Progenitor cell of endocrine pancreas (in vitro differentiated cells): ENCODE results near the gene HOXB3. TPM values are rescaled to one million over a fixed set of nuclear protein-coding genes. Genes with fewer than 3 reads are reported as not detected.
"Not testable (repeated sequence)": the region's sequence is repeated elsewhere in the genome, so short reads cannot be mapped to it uniquely, and the experiment has no call there.

Experiments used
- DNase-seq: peaks from one replicate; pipeline ENCODE4 v3.0.0; 2021; ENCODE audit warnings: low spot score; ENCODE audit not compliant: unreplicated experiment
- H3K27ac Mint-ChIP-seq: 2 replicates; pipeline ENCODE4 v1.8.0; 2021; ENCODE audit warnings: mild to moderate bottlenecking, moderate library complexity, mixed read lengths
- H3K27me3 Mint-ChIP-seq: 2 replicates; pipeline ENCODE4 v1.8.0; 2021; ENCODE audit warnings: mixed read lengths
- H3K36me3 Mint-ChIP-seq: 2 replicates; pipeline ENCODE4 v1.8.0; 2022; ENCODE audit warnings: mixed read lengths; ENCODE audit not compliant: insufficient read depth
- H3K4me1 Mint-ChIP-seq: 2 replicates; pipeline ENCODE4 v1.8.0; 2021; ENCODE audit warnings: low read depth, mixed read lengths
- H3K4me3 Mint-ChIP-seq: 2 replicates; pipeline ENCODE4 v1.8.0; 2021; ENCODE audit warnings: low read depth, mild to moderate bottlenecking, moderate library complexity, mixed read lengths
- H3K9me3 Mint-ChIP-seq: 2 replicates; pipeline ENCODE4 v1.8.0; 2021; ENCODE audit warnings: low read depth, mixed read lengths
- CTCF ChIP-seq: fragments of 200-600 bp; sonication (generic); IDR thresholded peaks from one replicate; pipeline ENCODE4 v1.5.0; 2021; ENCODE audit warnings: antibody characterized with exemption, mild to moderate bottlenecking; ENCODE audit not compliant: unreplicated experiment
- total RNA-seq: library from RNA; stranded (reverse); gene quantifications from 2 replicates; pipeline ENCODE4 v1.2.1, GENCODE V29; 2021

The HOXB3 gene
- total RNA-seq, 1 donor from 2014 or later: 19.4 TPM

GRCh38 chr17:48541577-48542113 is 48.4 kb downstream of the HOXB3 start:
- H3K9me3 Mint-ChIP-seq: no peaks in the 10 kb centered on the region
- no peak for DNase-seq
- TF ChIP-seq CTCF: no peak
- peak overlapping the region; percentile 95 for H3K27ac Mint-ChIP-seq
- H3K4me3 Mint-ChIP-seq: peak overlapping the region; percentile 81
- peaks cover 29% of the 10 kb centered on the region for H3K4me1 Mint-ChIP-seq
- peaks cover 73% of the 10 kb centered on the region for H3K27me3 Mint-ChIP-seq
- H3K36me3 Mint-ChIP-seq: peaks cover 4% of the 10 kb centered on the region

GRCh38 chr17:48541036-48541576 is 48.9 kb downstream of the HOXB3 start:
- H3K4me3 Mint-ChIP-seq: peak overlapping the region; percentile 81
- no peak for TF ChIP-seq CTCF
- no peak for DNase-seq
- peaks cover 4% of the 10 kb centered on the region for H3K36me3 Mint-ChIP-seq
- no peaks in the 10 kb centered on the region for H3K9me3 Mint-ChIP-seq
- H3K27ac Mint-ChIP-seq: peak overlapping the region; percentile 88
- peaks cover 23% of the 10 kb centered on the region for H3K4me1 Mint-ChIP-seq
- H3K27me3 Mint-ChIP-seq: peaks cover 69% of the 10 kb centered on the region

GRCh38 chr17:48540213-48540612 is 49.8 kb downstream of the HOXB3 start:
- Mint-ChIP-seq H3K36me3 (peaks cover 4% of the 10 kb centered on the region), H3K27me3 (peaks cover 60% of the 10 kb centered on the region), H3K9me3 (no peaks in the 10 kb centered on the region), H3K4me3 (no peak overlapping the region), H3K4me1 (peaks cover 19% of the 10 kb centered on the region), H3K27ac (peak overlapping the region; percentile 33)
- TF ChIP-seq CTCF: no peak
- DNase-seq: no peak

- Mint-ChIP-seq H3K27ac (no peak overlapping the region), H3K36me3 (peaks cover 4% of the 10 kb centered on the region), H3K4me3 (no peak overlapping the region), H3K4me1 (peaks cover 14% of the 10 kb centered on the region), H3K27me3 (peaks cover 53% of the 10 kb centered on the region), H3K9me3 (no peaks in the 10 kb centered on the region)
- no peak for TF ChIP-seq CTCF
- no peak for DNase-seq
Measured at GRCh38 chr17:48539177-48539576, 50.9 kb downstream of the HOXB3 start.

- DNase-seq: no peak
- no peak overlapping the region for H3K4me3 Mint-ChIP-seq
- TF ChIP-seq CTCF: no peak
- H3K36me3 Mint-ChIP-seq: peaks cover 2% of the 10 kb centered on the region
- H3K27me3 Mint-ChIP-seq: peaks cover 49% of the 10 kb centered on the region
- H3K9me3 Mint-ChIP-seq: no peaks in the 10 kb centered on the region
- H3K27ac Mint-ChIP-seq: no peak overlapping the region
- H3K4me1 Mint-ChIP-seq: peaks cover 10% of the 10 kb centered on the region
Measured at GRCh38 chr17:48537316-48537715, 52.7 kb downstream of the HOXB3 start.

GRCh38 chr17:48535793-48536559 is 54.1 kb downstream of the HOXB3 start:
- not testable (repeated sequence) for H3K4me1 Mint-ChIP-seq, H3K9me3 Mint-ChIP-seq, H3K36me3 Mint-ChIP-seq, H3K27ac Mint-ChIP-seq, H3K4me3 Mint-ChIP-seq, DNase-seq
- H3K27me3 Mint-ChIP-seq: peaks cover 50% of the 10 kb centered on the region
